Right lobe of liver (tissue), 4 donors: Measurements from ENCODE around the gene C14orf132.

ENCODE experiments used
- CTCF ChIP-seq, 4 donors: fragments of 200-600 bp in 3 of 4; fragments of 450-650 bp in 1 of 4; IDR thresholded peaks; one replicate each; pipeline versions ENCODE4 v1.5.1 to v1.8.0; 2016 to 2022; ENCODE audit warnings: antibody characterized with exemption in 4 of 4, mild to moderate bottlenecking in 2 of 4
- POLR2A ChIP-seq: fragments of 450-650 bp; IDR thresholded peaks from one replicate; pipeline ENCODE4 v1.6.1; 2017; ENCODE audit warnings: antibody characterized with exemption, mild to moderate bottlenecking
- donor health status: DM: no; HTN: no; CAD: no.
- donor health status: DM: no; HTN: no; CAD: no.
- donor health status: DM: no; HTN: yes; CAD: no.

GRCh38 chr14:96118391-96118790 lies 79.2 kb downstream of the C14orf132 start:
- TF ChIP-seq CTCF (IDR thresholded peaks at IDR 0.05) (no peak), POLR2A (no peak)
